ENCODE results near the gene PYCR2.

The PYCR2 gene

GRCh38 chr1:225876900-225877510, 47.0 kb downstream of the PYCR2 start:
- DNase-seq (ENCODE audit: low read depth in 2 of 2): no peak

DNA sequence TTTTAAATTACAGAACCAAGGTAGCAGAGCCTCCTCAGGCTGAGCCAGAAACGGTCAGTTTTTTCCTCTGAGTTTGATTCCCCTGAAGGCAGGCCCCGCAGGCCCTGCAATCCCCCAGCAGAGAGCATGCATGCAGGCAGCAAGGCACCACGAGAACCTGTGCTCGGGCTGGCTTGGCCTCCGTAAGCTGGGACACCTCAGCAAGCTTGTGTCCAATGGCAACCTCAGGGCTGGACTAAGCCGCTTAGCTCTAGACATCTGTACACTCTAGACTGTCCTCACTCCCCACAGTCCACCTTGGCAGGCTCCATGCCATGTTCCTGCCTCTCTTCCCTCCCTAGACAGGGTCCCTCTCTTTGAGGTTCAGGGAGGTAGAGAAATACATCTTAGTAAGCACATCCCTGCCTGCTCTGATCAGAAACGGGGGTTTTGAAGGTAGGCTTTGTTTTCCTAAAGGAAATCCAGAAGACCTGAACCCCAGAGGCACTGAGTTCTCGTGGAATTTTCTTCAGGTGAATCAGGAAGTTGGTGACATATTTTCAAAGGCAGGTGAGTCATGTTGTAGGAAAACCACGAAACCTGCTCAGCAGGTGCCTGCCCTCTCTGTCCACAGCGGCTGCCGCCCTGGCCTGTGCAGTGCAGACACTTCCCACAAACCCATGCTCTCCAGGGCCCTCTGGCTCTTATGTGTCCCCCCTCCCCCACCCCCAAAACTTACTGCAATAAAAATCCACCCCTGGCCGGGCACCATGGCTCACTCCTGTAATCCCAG, 48.8 kb downstream of the PYCR2 start:
- no peak for DNase-seq (ENCODE audit: low read depth in 2 of 2)

GRCh38 chr1:225874431-225874830, 49.6 kb downstream of the PYCR2 start:
- no peak for DNase-seq (ENCODE audit: low read depth in 2 of 2)

DNA sequence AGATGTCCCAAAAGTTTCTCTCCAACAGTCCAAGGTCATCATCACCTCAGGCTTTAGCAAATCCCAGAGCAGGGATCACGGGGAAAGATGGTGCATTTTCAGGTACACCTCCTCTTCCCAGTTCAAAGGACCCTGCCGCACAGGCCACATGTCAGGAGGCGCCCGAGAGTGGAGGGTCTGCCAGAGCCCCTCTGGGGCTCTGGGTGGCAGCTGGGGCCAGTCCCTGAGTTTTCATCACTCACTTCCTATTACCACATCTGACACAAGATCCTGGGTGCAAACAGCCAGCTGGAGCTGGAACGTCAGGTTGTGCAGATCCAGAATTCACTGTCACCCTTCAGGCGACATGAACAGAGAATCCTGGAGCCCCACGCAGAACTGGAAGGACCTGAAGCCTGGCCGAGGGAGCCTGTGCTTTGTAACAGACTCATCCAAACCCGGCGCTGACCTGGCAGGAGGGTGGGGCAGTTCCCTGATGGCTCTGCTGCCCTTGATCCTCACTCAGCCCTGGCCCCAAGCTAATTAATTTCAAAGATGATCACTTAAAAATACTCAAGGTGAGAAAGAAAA, 50.7 kb downstream of the PYCR2 start:
- no peak for DNase-seq (ENCODE audit: low read depth in 2 of 2)

DNA sequence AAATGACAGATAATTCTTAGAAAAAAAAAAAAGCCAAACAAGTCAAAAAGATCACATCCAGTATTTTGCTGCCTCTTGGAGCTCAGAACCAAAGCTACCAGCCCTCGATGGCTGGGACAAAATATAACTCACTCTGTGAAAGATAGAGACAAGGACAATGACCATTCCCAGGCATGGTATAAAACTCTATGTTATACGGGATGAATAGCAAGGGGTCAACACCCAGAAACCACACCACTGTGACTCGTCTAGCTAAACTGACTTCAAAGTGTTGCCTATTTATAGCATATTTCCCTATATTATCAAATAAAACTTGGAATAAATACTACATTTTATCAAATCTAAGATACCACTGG, 52.0 kb downstream of the PYCR2 start:
- no peak for DNase-seq (ENCODE audit: low read depth in 2 of 2)

GRCh38 chr1:225871359-225872074, 52.5 kb downstream of the PYCR2 start:
- no peak for DNase-seq (ENCODE audit: low read depth in 2 of 2)

- no peak for DNase-seq (ENCODE audit: low read depth in 2 of 2)
Measured at GRCh38 chr1:225870911-225871310, 53.1 kb downstream of the PYCR2 start.

All from stimulated activated CD4-positive, alpha-beta T cell treated with anti-CD3 and anti-CD28 coated beads, Interleukin-12 subunit alpha, Interleukin-12 subunit beta, amount 100 ng/mL, for 24 hours (primary cell).